Mucosa of descending colon (tissue), 3 donors: Measurements from ENCODE around the gene C3orf22. TPM values are rescaled to one million over a fixed set of nuclear protein-coding genes. Genes with fewer than 3 reads are reported as not detected.

Experiments
- ATAC-seq: fragments of 200-7000 bp; cut with Tn5 transposase; one replicate; pipeline ENCODE4 v1.9.1; 2020; ENCODE audit warnings: mild to moderate bottlenecking, moderate library complexity
- DNase-seq, 3 donors: peaks; one replicate each; pipeline ENCODE4 v3.0.0-alpha.2; 2020
- H3K36me3 ChIP-seq: fragments of 200-600 bp; one replicate; pipeline ENCODE4 v1.8.0; 2021; ENCODE audit warnings: low read depth, mild to moderate bottlenecking
- H3K4me1 ChIP-seq: fragments of 200-600 bp; one replicate; pipeline ENCODE4 v1.8.0; 2021; ENCODE audit warnings: low read depth, mild to moderate bottlenecking
- H3K4me3 ChIP-seq: fragments of 200-600 bp; one replicate; pipeline ENCODE4 v1.8.0; 2021; ENCODE audit warnings: mild to moderate bottlenecking
- H3K9me3 ChIP-seq: fragments of 200-600 bp; one replicate; pipeline ENCODE4 v1.8.0; 2021; ENCODE audit warnings: mild to moderate bottlenecking
- CTCF ChIP-seq: fragments of 200-600 bp; IDR thresholded peaks from one replicate; pipeline ENCODE4 v1.8.0; 2022; ENCODE audit warnings: antibody characterized with exemption, mild to moderate bottlenecking
- intact Hi-C, 2 donors: fragments of 100-400 bp; cut with DNase I in 1 of 2; cut with micrococcal nuclease in 1 of 2; formaldehyde crosslinking; loops; one replicate each; pipeline versions ENCODE4 v1.11.0 to v1.11.1; 2022; cut with DNase I, micrococcal nuclease
- total RNA-seq, 3 donors: library from RNA; stranded (reverse); fragmentation: NEBNext Ultra II Directional in 2 of 3; extraction: Animal tissue kit (Norgen Biotek cat#: 25700) in 2 of 3; gene quantifications; one replicate each; pipeline versions ENCODE4 v1.2.1 to v1.2.4, GENCODE V29; 2021 to 2023
- donor health status: DM: no; HTN: no; CAD: no; lungs with moderate emphysema.
- donor health status: DM: no; HTN: no; CAD: no.
- donor health status: DM: no; HTN: yes; CAD: no.

C3orf22 gene
- total RNA-seq, 3 donors from 2014 or later, result not detected

- no peak for DNase-seq
- intact Hi-C loops, result no loop called here
- no peaks in the 10 kb centered on the region for H3K36me3 ChIP-seq
- no peaks in the 10 kb centered on the region for H3K9me3 ChIP-seq
- H3K4me1 ChIP-seq, result no peaks in the 10 kb centered on the region
- TF ChIP-seq CTCF, result no peak
- ATAC-seq, result no peak
- H3K4me3 ChIP-seq, result no peak overlapping the region
Measured at GRCh38 chr3:126542340-126543241, 16.1 kb downstream of the C3orf22 start.

GRCh38 chr3:126541628-126542339, 16.9 kb downstream of the C3orf22 start:
- H3K4me1 ChIP-seq, result no peaks in the 10 kb centered on the region
- intact Hi-C loops, result no loop called here
- H3K9me3 ChIP-seq, result no peaks in the 10 kb centered on the region
- H3K36me3 ChIP-seq, result no peaks in the 10 kb centered on the region
- H3K4me3 ChIP-seq, result no peak overlapping the region
- no peak for TF ChIP-seq CTCF
- no peak for ATAC-seq
- peak in 1 of 3 donors; percentile 40 for DNase-seq

GRCh38 chr3:126540951-126541627, 17.6 kb downstream of the C3orf22 start:
- no peaks in the 10 kb centered on the region for H3K9me3 ChIP-seq
- intact Hi-C loops, result no loop called here
- no peaks in the 10 kb centered on the region for H3K36me3 ChIP-seq
- TF ChIP-seq CTCF, result no peak
- H3K4me3 ChIP-seq, result no peak overlapping the region
- DNase-seq, result peak in 1 of 3 donors; percentile 29
- H3K4me1 ChIP-seq, result no peaks in the 10 kb centered on the region
- ATAC-seq, result no peak

GRCh38 chr3:126540342-126540849, 18.3 kb downstream of the C3orf22 start:
- Histone ChIP-seq H3K9me3 (no peaks in the 10 kb centered on the region), H3K4me3 (no peak overlapping the region), H3K36me3 (no peaks in the 10 kb centered on the region), H3K4me1 (no peaks in the 10 kb centered on the region)
- TF ChIP-seq CTCF, result no peak
- DNase-seq (peak in 1 of 3 donors; percentile 22), ATAC-seq (no peak)
- intact Hi-C loops, result no loop called here

- no peak for TF ChIP-seq CTCF
- no peak for ATAC-seq
- intact Hi-C loops, result no loop called here
- no peaks in the 10 kb centered on the region for H3K4me1 ChIP-seq
- no peak overlapping the region for H3K4me3 ChIP-seq
- peak in 1 of 3 donors; percentile 31 for DNase-seq
- no peaks in the 10 kb centered on the region for H3K36me3 ChIP-seq
- no peaks in the 10 kb centered on the region for H3K9me3 ChIP-seq
Measured at GRCh38 chr3:126539558-126540250, 19.0 kb downstream of the C3orf22 start.
